ENCODE data around the gene YY1AP1.
"Not testable (repeated sequence)": the region's sequence is repeated elsewhere in the genome, so short reads cannot be mapped to it uniquely, and the experiment has no call there.

Gene YY1AP1

GRCh38 chr1:155642559-155643180 is 45.9 kb downstream of the YY1AP1 start:
- H3K36me3 ChIP-seq (ENCODE audit: control insufficient read depth, insufficient read depth, low read length) = not testable (repeated sequence)

GRCh38 chr1:155640367-155640766 is 48.2 kb downstream of the YY1AP1 start:
- Histone ChIP-seq H3K36me3 (ENCODE audit: control insufficient read depth, insufficient read depth, low read length) (no peaks in the 10 kb centered on the region), H3K27me3 (ENCODE audit: control insufficient read depth, insufficient read depth, low read length) (no peaks in the 10 kb centered on the region), H3K4me3 (ENCODE audit: low read depth, low read length) (no peak overlapping the region), H3K9ac (ENCODE audit: low read depth, low read length) (no peak overlapping the region), H3K9me3 (ENCODE audit: control insufficient read depth, insufficient read depth, low read length) (peaks cover 24% of the 10 kb centered on the region), H3K4me1 (ENCODE audit: control insufficient read depth, insufficient read depth, low read length) (peaks cover 11% of the 10 kb centered on the region)

More at GRCh38 chr1:155642559-155643180, 45.9 kb downstream of the YY1AP1 start:
- not testable (repeated sequence) for H3K4me3 ChIP-seq (ENCODE audit: low read depth, low read length); H3K27me3 ChIP-seq (ENCODE audit: control insufficient read depth, insufficient read depth, low read length); H3K9ac ChIP-seq (ENCODE audit: low read depth, low read length); H3K4me1 ChIP-seq (ENCODE audit: control insufficient read depth, insufficient read depth, low read length)
- peaks cover 24% of the 10 kb centered on the region for H3K9me3 ChIP-seq (ENCODE audit: control insufficient read depth, insufficient read depth, low read length)

GRCh38 chr1:155636397-155637153 is 52.0 kb downstream of the YY1AP1 start:
- peaks cover 11% of the 10 kb centered on the region for H3K4me1 ChIP-seq (ENCODE audit: control insufficient read depth, insufficient read depth, low read length)
- H3K9me3 ChIP-seq (ENCODE audit: control insufficient read depth, insufficient read depth, low read length) = peaks cover 7% of the 10 kb centered on the region
- H3K27me3 ChIP-seq (ENCODE audit: control insufficient read depth, insufficient read depth, low read length) = no peaks in the 10 kb centered on the region
- H3K36me3 ChIP-seq (ENCODE audit: control insufficient read depth, insufficient read depth, low read length) = no peaks in the 10 kb centered on the region
- no peak overlapping the region for H3K9ac ChIP-seq (ENCODE audit: low read depth, low read length)
- H3K4me3 ChIP-seq (ENCODE audit: low read depth, low read length) = no peak overlapping the region

- not testable (repeated sequence) for H3K27me3 ChIP-seq (ENCODE audit: control insufficient read depth, insufficient read depth, low read length); H3K36me3 ChIP-seq (ENCODE audit: control insufficient read depth, insufficient read depth, low read length); H3K4me1 ChIP-seq (ENCODE audit: control insufficient read depth, insufficient read depth, low read length); H3K9ac ChIP-seq (ENCODE audit: low read depth, low read length); H3K4me3 ChIP-seq (ENCODE audit: low read depth, low read length)
- peaks cover 11% of the 10 kb centered on the region for H3K9me3 ChIP-seq (ENCODE audit: control insufficient read depth, insufficient read depth, low read length)
Measured at GRCh38 chr1:155626428-155626827, 62.1 kb downstream of the YY1AP1 start.

GRCh38 chr1:155623357-155623756 is 65.2 kb downstream of the YY1AP1 start:
- H3K27me3 ChIP-seq (ENCODE audit: control insufficient read depth, insufficient read depth, low read length) = no peaks in the 10 kb centered on the region
- H3K9me3 ChIP-seq (ENCODE audit: control insufficient read depth, insufficient read depth, low read length) = peaks cover 11% of the 10 kb centered on the region
- peaks cover 6% of the 10 kb centered on the region for H3K4me1 ChIP-seq (ENCODE audit: control insufficient read depth, insufficient read depth, low read length)
- peaks cover 3% of the 10 kb centered on the region for H3K36me3 ChIP-seq (ENCODE audit: control insufficient read depth, insufficient read depth, low read length)
- no peak overlapping the region for H3K9ac ChIP-seq (ENCODE audit: low read depth, low read length)
- H3K4me3 ChIP-seq (ENCODE audit: low read depth, low read length) = no peak overlapping the region

- H3K9me3 ChIP-seq (ENCODE audit: control insufficient read depth, insufficient read depth, low read length) = peaks cover 11% of the 10 kb centered on the region
- no peak overlapping the region for H3K4me3 ChIP-seq (ENCODE audit: low read depth, low read length)
- no peaks in the 10 kb centered on the region for H3K27me3 ChIP-seq (ENCODE audit: control insufficient read depth, insufficient read depth, low read length)
- H3K4me1 ChIP-seq (ENCODE audit: control insufficient read depth, insufficient read depth, low read length) = peaks cover 6% of the 10 kb centered on the region
- H3K9ac ChIP-seq (ENCODE audit: low read depth, low read length) = no peak overlapping the region
- peaks cover 3% of the 10 kb centered on the region for H3K36me3 ChIP-seq (ENCODE audit: control insufficient read depth, insufficient read depth, low read length)
Measured at GRCh38 chr1:155622191-155622590, 66.4 kb downstream of the YY1AP1 start.

- not testable (repeated sequence) for H3K27me3 ChIP-seq (ENCODE audit: control insufficient read depth, insufficient read depth, low read length); H3K9ac ChIP-seq (ENCODE audit: low read depth, low read length); H3K4me1 ChIP-seq (ENCODE audit: control insufficient read depth, insufficient read depth, low read length); H3K9me3 ChIP-seq (ENCODE audit: control insufficient read depth, insufficient read depth, low read length); H3K4me3 ChIP-seq (ENCODE audit: low read depth, low read length)
- H3K36me3 ChIP-seq (ENCODE audit: control insufficient read depth, insufficient read depth, low read length) = peaks cover 12% of the 10 kb centered on the region
Measured at GRCh38 chr1:155613226-155613625, 75.3 kb downstream of the YY1AP1 start.

- not testable (repeated sequence) for H3K9me3 ChIP-seq (ENCODE audit: control insufficient read depth, insufficient read depth, low read length); H3K9ac ChIP-seq (ENCODE audit: low read depth, low read length)
Measured at GRCh38 chr1:155610257-155610647, 78.3 kb downstream of the YY1AP1 start.

GRCh38 chr1:155609515-155610256 is 78.9 kb downstream of the YY1AP1 start, which contains the start of gene MSTO1:
Gene MSTO1, plus strand, starts transcription at chr1:155610218. Its CDS starts 31 bp downstream, at chr1:155610249.
- Histone ChIP-seq H3K36me3 (ENCODE audit: control insufficient read depth, insufficient read depth, low read length) (peaks cover 12% of the 10 kb centered on the region), H3K4me3 (ENCODE audit: low read depth, low read length) (peak within 1 kb of the TSS; percentile 87), H3K9ac (ENCODE audit: low read depth, low read length) (peak within 1 kb of the TSS; percentile 87), H3K4me1 (ENCODE audit: control insufficient read depth, insufficient read depth, low read length) (no peaks in the 10 kb centered on the region), H3K9me3 (ENCODE audit: control insufficient read depth, insufficient read depth, low read length) (no peaks in the 10 kb centered on the region), H3K27me3 (ENCODE audit: control insufficient read depth, insufficient read depth, low read length) (no peaks in the 10 kb centered on the region)

More at GRCh38 chr1:155610257-155610647, 78.3 kb downstream of the YY1AP1 start:
- H3K4me1 ChIP-seq (ENCODE audit: control insufficient read depth, insufficient read depth, low read length); H3K27me3 ChIP-seq (ENCODE audit: control insufficient read depth, insufficient read depth, low read length): not testable (repeated sequence)
- peaks cover 12% of the 10 kb centered on the region for H3K36me3 ChIP-seq (ENCODE audit: control insufficient read depth, insufficient read depth, low read length)
- H3K4me3 ChIP-seq (ENCODE audit: low read depth, low read length) = peak overlapping the region; percentile 87

Measured in iPS-15b (cell line).